ENCODE measurements around the gene DOCK10.

DOCK10 gene

DNA sequence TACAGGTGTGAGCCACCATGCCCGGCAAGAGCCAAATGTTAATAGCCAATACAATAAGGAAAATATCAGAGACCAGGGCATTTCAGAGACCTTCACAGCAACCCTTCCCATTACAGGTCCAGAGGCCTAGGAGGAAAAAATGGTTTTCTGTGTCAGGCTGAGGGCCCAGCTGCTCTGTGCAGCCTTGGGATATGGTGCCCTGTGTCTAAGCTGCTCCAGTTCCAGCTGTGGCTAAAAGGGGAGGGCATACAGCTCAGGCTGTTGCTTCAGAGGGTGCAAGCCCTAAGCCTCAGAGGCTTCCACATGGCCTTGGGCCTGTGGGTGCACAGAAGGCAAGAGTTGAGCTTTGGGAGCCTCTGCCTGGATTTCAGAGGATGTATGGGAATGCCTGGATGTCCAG, 306.0 kb downstream of the DOCK10 start:
- no peak for TF ChIP-seq CTCF (IDR thresholded peaks at IDR 0.05; ENCODE audit: control insufficient read depth, extremely low read depth, insufficient read depth)
- H3K4me3 ChIP-seq (ENCODE audit: low read depth, low read length) = no peak overlapping the region
- no peak for DNase-seq (ENCODE audit: low read depth)

DNA sequence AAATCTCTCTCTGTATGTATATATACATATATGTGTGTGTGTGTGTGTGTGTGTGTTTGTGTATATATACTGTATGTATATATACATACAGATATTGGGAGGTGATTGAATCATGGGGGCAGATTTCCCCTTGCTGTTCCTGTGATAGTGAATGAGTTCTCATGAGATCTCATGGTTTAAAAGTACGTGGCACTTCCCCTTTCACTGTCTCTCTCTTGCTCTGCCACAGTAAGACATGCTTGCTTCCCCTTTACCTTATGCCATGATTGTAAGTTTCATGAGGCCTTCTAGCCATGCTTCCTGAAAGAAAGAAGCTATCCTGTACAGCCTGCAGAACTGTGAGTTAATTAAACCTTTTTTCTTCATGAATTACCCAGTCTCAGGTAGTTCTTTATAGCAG, 307.3 kb downstream of the DOCK10 start:
- H3K4me3 ChIP-seq (ENCODE audit: low read depth, low read length) = no peak overlapping the region
- no peak for DNase-seq (ENCODE audit: low read depth)
- no peak for TF ChIP-seq CTCF (IDR thresholded peaks at IDR 0.05; ENCODE audit: control insufficient read depth, extremely low read depth, insufficient read depth)

DNA sequence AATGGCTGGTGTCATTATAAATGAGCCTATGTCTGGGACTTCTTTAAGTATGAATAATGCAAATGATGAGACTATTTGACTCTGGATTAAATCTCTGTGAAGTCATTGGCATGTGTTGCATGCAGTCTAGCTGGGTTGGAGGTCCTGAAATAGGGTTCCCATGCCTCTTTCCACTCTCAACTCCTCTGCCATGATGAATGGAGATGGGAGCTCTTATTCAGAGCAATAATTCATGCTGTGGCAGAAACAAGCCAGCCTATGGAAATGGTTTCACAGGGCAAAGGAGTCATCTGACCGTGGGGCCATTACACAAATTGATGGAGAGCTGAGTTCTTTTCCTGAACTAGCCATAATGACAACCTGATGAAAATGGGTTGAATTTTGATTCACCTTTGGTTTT, 310.6 kb downstream of the DOCK10 start:
- no peak for TF ChIP-seq CTCF (IDR thresholded peaks at IDR 0.05; ENCODE audit: control insufficient read depth, extremely low read depth, insufficient read depth)
- DNase-seq (ENCODE audit: low read depth) = no peak
- H3K4me3 ChIP-seq (ENCODE audit: low read depth, low read length) = no peak overlapping the region

DNA sequence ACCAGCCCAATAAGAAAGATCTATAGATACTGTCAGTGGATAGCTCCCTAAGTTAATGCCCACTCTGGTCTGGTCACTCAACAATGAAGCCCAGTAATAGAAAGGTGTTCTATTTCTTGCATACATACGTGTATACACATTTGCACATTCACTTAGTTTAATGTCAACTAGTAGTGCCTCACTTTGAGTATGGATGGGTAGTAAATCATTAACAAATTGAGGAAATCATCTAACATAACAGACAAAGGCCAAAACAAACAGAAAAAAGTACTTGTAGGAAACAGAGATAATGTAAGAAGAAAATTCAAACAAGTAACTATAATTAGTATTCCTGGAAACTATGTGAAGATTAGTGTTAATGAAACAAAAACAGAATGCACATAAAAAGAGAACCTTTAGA, 312.8 kb downstream of the DOCK10 start:
- TF ChIP-seq CTCF (IDR thresholded peaks at IDR 0.05; ENCODE audit: control insufficient read depth, extremely low read depth, insufficient read depth) = no peak
- no peak for DNase-seq (ENCODE audit: low read depth)
- H3K4me3 ChIP-seq (ENCODE audit: low read depth, low read length) = no peak overlapping the region

DNA sequence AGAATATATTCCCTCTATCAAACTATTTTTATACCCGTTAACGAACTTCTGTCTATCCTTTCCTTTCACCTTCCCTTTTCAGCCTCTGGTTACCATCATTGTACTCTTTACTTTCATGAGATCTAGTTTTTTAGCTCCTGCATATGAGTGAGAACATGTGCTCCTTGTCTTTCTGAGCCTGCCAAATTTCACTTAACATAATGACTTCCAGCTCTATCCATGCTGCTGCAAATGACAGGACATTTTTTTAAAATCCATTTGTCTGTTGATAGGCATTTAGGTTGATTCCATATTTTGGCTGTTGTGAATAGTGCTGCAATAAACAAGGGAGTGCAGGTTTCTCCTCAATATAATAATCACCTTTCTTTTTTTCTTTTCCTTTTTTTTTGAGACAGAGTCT, 317.9 kb downstream of the DOCK10 start:
- H3K4me3 ChIP-seq (ENCODE audit: low read depth, low read length) = no peak overlapping the region
- TF ChIP-seq CTCF (IDR thresholded peaks at IDR 0.05; ENCODE audit: control insufficient read depth, extremely low read depth, insufficient read depth) = no peak
- DNase-seq (ENCODE audit: low read depth) = no peak

DNA sequence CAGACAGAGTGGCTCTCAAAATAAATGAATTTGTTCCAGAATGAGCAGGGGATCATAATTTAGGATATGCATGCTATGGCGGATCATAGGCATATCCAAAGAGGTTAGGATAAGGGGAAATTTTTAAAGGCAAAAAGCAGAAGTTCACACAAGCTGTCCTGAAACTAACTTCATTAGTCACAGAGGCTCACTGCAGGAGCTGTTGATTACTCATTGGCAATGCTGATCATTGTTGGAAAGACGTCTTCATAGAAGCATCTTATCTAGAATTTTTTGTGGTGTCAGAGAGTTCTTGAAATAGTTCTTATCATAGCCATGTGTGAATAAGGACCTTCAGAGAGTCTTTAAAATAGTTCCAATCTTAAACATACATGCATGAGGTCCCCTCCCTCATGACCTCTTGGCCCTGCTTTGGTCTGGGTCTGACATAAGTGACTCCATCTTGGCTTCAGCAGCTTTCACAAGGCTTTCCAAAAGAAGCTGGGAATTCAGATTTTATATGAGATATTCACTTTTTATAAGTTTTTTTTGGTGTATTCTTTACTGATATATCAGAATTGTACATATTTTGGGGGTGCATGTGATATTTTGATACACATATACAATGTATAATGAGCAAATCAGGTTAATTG, 318.6 kb downstream of the DOCK10 start:
- no peak for TF ChIP-seq CTCF (IDR thresholded peaks at IDR 0.05; ENCODE audit: control insufficient read depth, extremely low read depth, insufficient read depth)
- no peak for DNase-seq (ENCODE audit: low read depth)
- H3K4me3 ChIP-seq (ENCODE audit: low read depth, low read length) = no peak overlapping the region

DNA sequence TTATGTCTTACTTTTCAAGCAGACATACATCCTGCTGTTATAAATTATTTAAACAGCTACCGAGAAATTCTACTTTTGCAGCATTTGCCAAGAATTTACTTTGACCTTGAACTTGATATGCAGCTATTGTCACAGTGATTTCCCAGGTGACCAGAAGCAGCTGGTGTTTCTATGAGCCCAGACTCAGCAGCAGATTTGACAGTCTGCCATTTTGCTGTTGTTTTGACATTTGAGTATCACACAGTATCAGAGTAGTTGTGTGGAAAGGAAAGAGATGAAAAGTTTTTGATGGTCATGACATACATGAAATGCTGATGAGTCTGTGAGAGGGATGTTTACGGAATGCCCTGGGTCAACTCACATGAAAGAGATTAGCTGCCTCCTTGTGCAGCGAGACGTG, 319.5 kb downstream of the DOCK10 start:
- no peak for TF ChIP-seq CTCF (IDR thresholded peaks at IDR 0.05; ENCODE audit: control insufficient read depth, extremely low read depth, insufficient read depth)
- no peak for DNase-seq (ENCODE audit: low read depth)
- H3K4me3 ChIP-seq (ENCODE audit: low read depth, low read length) = no peak overlapping the region
